ENCODE results near the gene TEKT1. TPM values are rescaled to one million over a fixed set of nuclear protein-coding genes. Genes with fewer than 3 reads are reported as not detected.

The TEKT1 gene
- total RNA-seq, 1 donor from 2014 or later, result not detected

- no peak for DNase-seq (ENCODE audit: low spot score)
Measured at GRCh38 chr17:6761779-6762178, 69.8 kb downstream of the TEKT1 start.

DNA sequence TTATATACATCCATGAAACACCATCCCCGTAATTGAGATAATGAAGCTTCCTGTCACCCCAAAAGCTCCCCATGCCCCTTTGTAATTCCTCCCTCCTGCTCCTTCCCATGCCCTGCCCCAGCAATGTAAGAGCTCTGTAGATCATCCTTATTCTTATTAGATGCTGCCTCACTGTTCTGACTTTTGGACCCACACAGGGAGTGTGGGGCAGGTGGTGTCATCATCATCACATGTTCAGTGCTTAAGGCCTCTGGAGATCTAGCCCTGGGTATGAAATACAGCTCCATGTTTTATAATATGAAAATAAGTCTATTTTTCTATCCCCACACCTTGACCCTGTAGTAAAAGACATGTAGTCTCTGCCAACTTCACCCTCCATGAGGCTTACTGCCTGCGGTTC lies 73.8 kb downstream of the TEKT1 start:
- no peak for DNase-seq (ENCODE audit: low spot score)

DNA sequence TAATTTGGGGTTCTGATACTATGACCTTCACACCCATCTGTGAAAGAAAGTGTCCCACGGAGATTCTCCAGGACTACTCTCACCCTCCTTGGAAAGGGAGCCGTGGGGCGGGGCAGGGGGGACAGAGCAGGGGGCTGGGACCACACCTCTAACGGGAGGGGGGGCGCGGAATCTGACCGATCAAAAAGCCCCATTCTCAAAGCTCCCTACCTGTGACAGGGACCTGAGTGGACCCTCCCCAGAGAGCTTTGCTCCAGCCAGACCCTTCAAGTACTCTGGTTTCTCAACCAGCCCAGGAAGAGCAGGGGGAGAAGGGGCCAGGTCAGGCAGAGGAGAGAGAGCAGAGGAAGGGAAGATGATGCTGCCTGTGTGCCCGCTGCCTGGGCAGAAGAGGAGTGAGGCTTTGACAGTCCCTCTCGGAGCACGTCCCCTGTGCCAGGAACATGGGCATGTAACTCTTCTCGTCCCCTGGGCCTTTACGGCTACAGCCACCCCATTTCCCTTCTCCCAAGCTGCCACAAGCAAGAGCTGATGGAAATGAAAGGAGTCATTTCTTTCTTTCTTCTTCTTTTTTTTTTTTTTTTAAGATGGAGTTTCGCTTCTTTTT lies 75.0 kb downstream of the TEKT1 start:
- no peak for DNase-seq (ENCODE audit: low spot score)

DNA sequence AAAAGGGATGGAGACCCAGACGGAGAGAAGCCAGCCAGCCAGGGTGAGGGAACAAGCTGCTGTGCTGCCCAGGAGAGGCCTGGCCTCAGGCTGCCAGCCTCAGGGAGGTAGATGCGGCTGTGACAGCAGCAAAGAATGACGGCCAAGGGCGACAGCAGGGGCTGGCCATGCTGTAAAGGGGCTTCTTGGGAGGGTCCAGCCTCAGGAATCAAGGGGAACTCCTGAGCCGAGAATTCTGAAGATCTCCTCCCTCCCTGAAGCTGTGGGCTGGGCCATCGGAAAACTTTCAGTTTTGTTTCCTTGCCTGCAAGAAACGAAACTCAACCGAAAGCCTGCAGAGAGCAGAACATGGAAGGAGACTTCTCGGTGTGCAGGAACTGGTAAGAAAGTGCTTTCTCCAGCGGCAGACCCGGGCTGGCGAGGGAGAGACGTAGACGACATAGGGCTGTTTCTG lies 75.8 kb downstream of the TEKT1 start, which contains the start of gene XAF1:
XAF1 (plus strand) TSS at position 316 of the 454 bp plus-strand sequence; CDS start at position 349, 33 bp downstream.
- DNase-seq (ENCODE audit: low spot score), result peak; percentile 58

DNA sequence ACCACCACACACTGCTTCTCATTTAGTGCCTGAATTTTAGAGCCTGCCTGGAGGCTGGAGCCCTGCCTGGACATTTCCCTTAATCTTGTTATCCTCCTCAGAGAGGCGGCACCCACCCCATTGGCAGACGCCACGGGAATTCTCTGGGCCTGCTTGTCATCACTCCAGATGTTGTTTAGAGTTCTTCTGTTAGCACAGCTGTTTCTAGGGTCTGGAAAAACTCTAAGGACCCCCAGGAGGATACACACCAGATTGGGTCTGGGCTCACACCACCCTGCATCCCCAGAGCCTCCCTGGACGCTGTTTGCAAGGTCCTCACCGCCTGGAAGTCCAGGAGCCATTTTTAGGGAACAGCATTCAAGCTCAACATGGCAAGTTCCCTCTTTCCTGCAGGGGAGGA lies 76.2 kb downstream of the TEKT1 start:
- peak; percentile 67 for DNase-seq (ENCODE audit: low spot score)

- DNase-seq (ENCODE audit: low spot score), result no peak
Measured at GRCh38 chr17:6753546-6753945, 78.0 kb downstream of the TEKT1 start.

- no peak for DNase-seq (ENCODE audit: low spot score)
Measured at GRCh38 chr17:6753006-6753445, 78.5 kb downstream of the TEKT1 start.

DNA sequence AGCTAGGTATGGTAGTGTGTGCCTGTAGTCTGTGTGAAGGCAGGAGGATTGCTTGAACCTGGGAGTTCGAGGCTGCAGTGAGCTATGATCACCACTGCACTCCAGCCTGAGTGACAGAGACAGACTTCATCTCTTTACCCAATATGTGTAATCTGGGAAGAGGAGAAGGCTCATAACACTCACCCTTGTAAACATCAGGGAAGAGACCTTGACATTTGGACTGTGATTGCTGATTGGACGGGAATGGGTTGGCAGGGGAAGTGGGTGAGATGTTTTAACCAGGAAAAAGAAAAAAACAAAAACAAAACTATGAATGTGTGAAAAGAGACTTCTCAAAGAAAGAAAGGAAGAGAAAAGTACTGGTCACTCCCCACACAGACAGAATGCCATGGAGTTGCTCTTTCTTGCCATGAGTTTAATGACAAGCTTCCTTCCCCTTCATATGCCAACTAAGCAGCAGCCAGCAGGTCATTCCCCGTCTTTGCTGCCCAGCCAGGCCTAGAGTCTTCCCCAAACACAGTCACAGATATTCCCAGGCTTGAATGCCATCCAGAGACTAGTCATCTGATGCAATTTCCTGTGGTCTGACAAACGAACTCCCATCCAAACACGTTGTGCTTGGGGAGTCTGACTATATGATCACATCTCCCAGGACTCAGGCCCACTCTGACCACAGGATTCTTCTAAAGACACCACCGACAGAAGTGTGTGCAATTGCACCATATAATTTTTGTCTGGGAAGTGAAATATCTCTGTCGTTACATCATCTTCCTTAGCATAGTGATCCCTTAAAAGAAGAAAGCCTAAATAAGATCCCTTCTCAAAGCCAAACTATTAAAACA lies 79.2 kb downstream of the TEKT1 start:
- peak; percentile 48 for DNase-seq (ENCODE audit: low spot score)

GRCh38 chr17:6749519-6749918 lies 82.0 kb downstream of the TEKT1 start:
- no peak for DNase-seq (ENCODE audit: low spot score)

DNA sequence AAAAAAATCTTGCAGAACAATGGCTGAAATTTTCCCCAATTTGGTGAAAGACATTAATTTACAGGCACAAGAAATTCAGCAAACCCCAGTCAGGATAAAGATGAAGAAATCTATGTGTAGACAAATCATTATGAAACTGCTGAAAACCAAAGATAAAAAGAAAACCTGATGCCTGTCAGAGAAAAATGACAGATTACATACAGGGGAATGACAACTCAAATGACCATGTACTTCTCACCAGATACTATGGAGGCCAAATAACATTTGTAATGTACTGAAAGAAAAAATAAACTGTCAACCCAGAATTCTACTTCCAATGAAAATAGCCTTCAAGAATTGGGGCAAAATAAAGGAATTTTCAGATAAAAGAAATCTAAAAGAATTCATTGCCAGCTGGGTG lies 82.9 kb downstream of the TEKT1 start:
- DNase-seq (ENCODE audit: low spot score), result no peak

Other genes with a start within 250 kb of the TEKT1 start
- gene KIAA0753, start 191.0 kb downstream of the TEKT1 start, total RNA-seq, result 42.1 TPM
- gene TXNDC17, start 190.7 kb downstream of the TEKT1 start, total RNA-seq, result 89.4 TPM
- gene MED31, start 180.1 kb downstream of the TEKT1 start, total RNA-seq, result 23.9 TPM
- 1.8 TPM for gene C17orf100, start 180.0 kb downstream of the TEKT1 start, total RNA-seq
- gene SLC13A5, start 118.4 kb downstream of the TEKT1 start, total RNA-seq, result not detected
- 55.0 TPM for gene XAF1, start 75.7 kb downstream of the TEKT1 start, total RNA-seq
- 0.23 TPM for gene FBXO39, start 55.5 kb downstream of the TEKT1 start, total RNA-seq
- gene ALOX12, start 164.3 kb upstream of the TEKT1 start, total RNA-seq, result 1.9 TPM
- 151 TPM for gene RNASEK, start 180.9 kb upstream of the TEKT1 start, total RNA-seq
- 21.6 TPM for gene BCL6B, start 191.3 kb upstream of the TEKT1 start, total RNA-seq
- 6.7 TPM for gene SLC16A13, start 204.3 kb upstream of the TEKT1 start, total RNA-seq
- gene SLC16A11, start 212.4 kb upstream of the TEKT1 start, total RNA-seq, result 2.8 TPM
- 5.1 TPM for gene CLEC10A, start 248.5 kb upstream of the TEKT1 start, total RNA-seq